IMR-90 (cell line): ENCODE data around the gene TSPAN4.

Experiments used
- CTCF ChIP-seq: conservative IDR thresholded peaks from 2 replicates; pipeline ENCODE4 v1.5.1; 2012; ENCODE audit warnings: mild to moderate bottlenecking, low read depth, low read length, improper control_type of control experiment
- POLR2A ChIP-seq: IDR thresholded peaks from 2 replicates; pipeline ENCODE4 v1.6.1; 2012; ENCODE audit warnings: mild to moderate bottlenecking, low read depth, low read length
- RCOR1 ChIP-seq: IDR thresholded peaks from 2 replicates; pipeline ENCODE4 v1.6.1; 2012; ENCODE audit warnings: mild to moderate bottlenecking, low read length, improper control_type of control experiment; ENCODE audit not compliant: insufficient replicate concordance

- no peak for TF ChIP-seq POLR2A
- no peak for TF ChIP-seq CTCF
- no peak for TF ChIP-seq RCOR1
Observed at GRCh38 chr11:866481-866880, 23.8 kb downstream of the TSPAN4 start.
